GM12878 (cell line): Measurements from ENCODE around the gene TIPIN. TPM values are rescaled to one million over a fixed set of nuclear protein-coding genes. Genes with fewer than 3 reads are reported as not detected.
A peak's percentile ranks its signal among the peaks of the same experiment; 100 is the strongest.

Experiments used
- E2F8 ChIP-seq: fragments of 450-650 bp; IDR thresholded peaks from 2 replicates; pipeline ENCODE4 v1.6.1; 2018; ENCODE audit warnings: mild to moderate bottlenecking, low read depth, moderate library complexity; ENCODE audit not compliant: partially characterized antibody
- EED ChIP-seq: sonication (generic); IDR thresholded peaks from 2 replicates; pipeline ENCODE4 v1.6.1; 2016; ENCODE audit warnings: antibody characterized with exemption, low read depth
- EP300 ChIP-seq, 2 experiments: fragments of 150-350 bp in 1 of 2; IDR thresholded peaks; 2 replicates each; pipeline ENCODE4 v1.6.1; 2011 to 2012; ENCODE audit warnings: low read depth in 2 of 2, low read length in 2 of 2, borderline replicate concordance in 1 of 2, improper control_type of control experiment in 1 of 2, inconsistent platforms in 1 of 2; ENCODE audit not compliant: control insufficient read depth in 1 of 2
- IRF4 ChIP-seq: IDR thresholded peaks from 2 replicates; pipeline ENCODE4 v1.6.1; 2011; ENCODE audit warnings: low read depth, low read length
- JUND ChIP-seq: IDR thresholded peaks from 2 replicates; pipeline ENCODE4 v1.6.1; 2012; ENCODE audit warnings: low read depth, mild to moderate bottlenecking, low read length, improper control_type of control experiment, moderate library complexity
- KDM1A ChIP-seq: fragments of 200-600 bp; sonication (generic); IDR thresholded peaks from 2 replicates; pipeline ENCODE4 v1.6.1; 2016; ENCODE audit warnings: borderline replicate concordance
- LARP7 ChIP-seq: fragments of 450-650 bp; IDR thresholded peaks from 2 replicates; pipeline ENCODE4 v1.6.1; 2017; ENCODE audit warnings: mild to moderate bottlenecking
- MEF2B ChIP-seq: fragments of 450-650 bp; IDR thresholded peaks from 2 replicates; pipeline ENCODE4 v1.6.1; 2018; ENCODE audit warnings: mild to moderate bottlenecking, moderate library complexity; ENCODE audit not compliant: partially characterized antibody, poor library complexity, severe bottlenecking
- MXI1 ChIP-seq: fragments of 150-350 bp; IDR thresholded peaks from 2 replicates; pipeline ENCODE4 v1.6.1; 2011; ENCODE audit warnings: low read depth, mild to moderate bottlenecking, inconsistent platforms, low read length, improper control_type of control experiment
- PML ChIP-seq: IDR thresholded peaks from 2 replicates; pipeline ENCODE4 v1.6.1; 2012; ENCODE audit warnings: low read length, inconsistent platforms
- RAD21 ChIP-seq: IDR thresholded peaks from 2 replicates; pipeline ENCODE4 v1.6.1; 2011; ENCODE audit warnings: mild to moderate bottlenecking, low read depth, low read length, moderate library complexity; ENCODE audit not compliant: insufficient read depth
- SIN3A ChIP-seq: IDR thresholded peaks from 2 replicates; pipeline ENCODE4 v1.6.1; 2012; ENCODE audit warnings: low read depth, low read length, improper control_type of control experiment
- SIX5 ChIP-seq: IDR thresholded peaks from 2 replicates; pipeline ENCODE4 v1.6.1; 2011; ENCODE audit warnings: mild to moderate bottlenecking, low read depth, low read length, moderate library complexity; ENCODE audit not compliant: severe bottlenecking
- SMC3 ChIP-seq: IDR thresholded peaks from 2 replicates; pipeline ENCODE4 v1.6.1; 2011; ENCODE audit warnings: low read length, improper control_type of control experiment, borderline replicate concordance
- SUZ12 ChIP-seq: fragments of 200-600 bp; sonication (generic); IDR thresholded peaks from one replicate; pipeline ENCODE4 v1.6.1; 2018; ENCODE audit warnings: antibody characterized with exemption, mild to moderate bottlenecking; ENCODE audit not compliant: unreplicated experiment
- USF1 ChIP-seq: IDR thresholded peaks from 2 replicates; pipeline ENCODE4 v1.6.1; 2011; ENCODE audit warnings: borderline replicate concordance, low read depth, mild to moderate bottlenecking, moderate library complexity, mixed read lengths, low read length; ENCODE audit not compliant: insufficient read depth; ENCODE audit errors: extremely low read length
- ZNF274 ChIP-seq: IDR thresholded peaks from one replicate; pipeline ENCODE4 v1.8.0; 2011; ENCODE audit not compliant: insufficient read length, insufficient read depth
- polyA plus RNA-seq, 11 experiments: library from polyadenylated mRNA; depleted of rRNA in 4 of 11; unstranded in 6 of 11; stranded (reverse) in 5 of 11; fragments of >200 nt; fragmentation: Nextera tagmentation in 4 of 11; fragmentation: Illumina TruSeq in 1 of 11; extraction: Ambion mirVana in 4 of 11; extraction: Trizol in 1 of 11; gene quantifications; 1 replicate in 1 of 11; 2 replicates in 10 of 11; pipeline versions ENCODE4 v1.2.1 to v1.2.3, GENCODE V29; 2011 to 2016; ENCODE audit warnings: inconsistent platforms in 2 of 11, missing spikeins in 2 of 11, low read depth in 1 of 11
- total RNA-seq, 4 experiments: library from RNA; depleted of rRNA in 3 of 4; stranded (reverse); fragments of >200 nt in 3 of 4; fragmentation: Illumina TruSeq in 1 of 4; extraction: Trizol in 1 of 4; gene quantifications; 2 replicates each; pipeline versions ENCODE4 v1.2.1 to v1.2.3, GENCODE V29; 2013 to 2021
- TF ChIP-seq, protein P1 (sequence below): IDR thresholded peaks from 2 replicates; pipeline ENCODE4 v1.6.1; 2012; ENCODE audit warnings: mild to moderate bottlenecking, low read depth, low read length
- TF ChIP-seq, protein P2 (sequence below): IDR thresholded peaks from 2 replicates; pipeline ENCODE4 v1.6.1; 2012; ENCODE audit warnings: low read depth, low read length, improper control_type of control experiment

TIPIN gene
- total and polyA plus RNA-seq, 10 of the 15 experiments (the other 5 are each of a cell fraction or from before 2014, with no cell fraction given): 21.1 to 69.2 (median 47.0) TPM

DNA sequence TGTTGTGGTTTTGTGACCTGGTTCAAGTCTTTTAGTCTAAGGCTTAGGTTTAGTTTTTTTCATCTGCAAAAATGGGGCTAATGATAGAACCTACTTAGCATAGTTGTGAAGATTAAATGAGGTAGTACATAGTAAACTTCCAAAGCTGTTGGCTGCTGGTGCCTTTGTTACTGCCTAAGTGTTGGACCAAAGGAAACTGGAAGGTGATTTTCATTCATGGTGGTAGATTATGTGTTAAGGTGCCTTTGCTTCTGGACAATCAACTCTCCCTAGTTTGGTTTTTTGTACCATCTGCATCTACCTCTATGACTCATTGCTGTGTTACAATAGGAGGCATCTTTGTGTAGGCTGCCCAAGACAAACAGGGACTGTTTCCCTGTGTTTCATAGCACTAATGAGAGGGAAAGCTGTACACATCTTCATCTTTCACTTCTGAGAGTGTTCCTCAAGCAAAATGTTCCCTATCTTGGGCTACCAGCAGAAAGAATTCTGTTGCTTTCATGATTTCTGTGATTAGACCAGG, 33.4 kb upstream of the TIPIN start (continued):
- TF ChIP-seq USF1 (no peak), SIX5 (no peak), MXI1 (no peak), SUZ12 (no peak), E2F8 (no peak), EED (peak; percentile 13; the same call in 1 of the 2 replicates), KDM1A (no peak), RAD21 (no peak; the same call in 1 of the 2 replicates), JUND (peak; percentile 23; the same call in 1 of the 2 replicates), PML (peak; percentile 49; the same call in 1 of the 2 replicates), SIN3A (no peak), EP300 (IDR thresholded peaks at IDR 0.05; ENCODE audit: borderline replicate concordance in 1 of 2, control insufficient read depth in 1 of 2, low read depth in 2 of 2, low read length in 2 of 2) (peak in 1 of 2 experiments; percentile 27; a peak in 1 of 4 replicates), LARP7 (no peak), SMC3 (no peak), IRF4 (peak; percentile 37; the same call in 1 of the 2 replicates), ZNF274 (no peak), MEF2B (no peak)
- TF ChIP-seq, protein P1, sequence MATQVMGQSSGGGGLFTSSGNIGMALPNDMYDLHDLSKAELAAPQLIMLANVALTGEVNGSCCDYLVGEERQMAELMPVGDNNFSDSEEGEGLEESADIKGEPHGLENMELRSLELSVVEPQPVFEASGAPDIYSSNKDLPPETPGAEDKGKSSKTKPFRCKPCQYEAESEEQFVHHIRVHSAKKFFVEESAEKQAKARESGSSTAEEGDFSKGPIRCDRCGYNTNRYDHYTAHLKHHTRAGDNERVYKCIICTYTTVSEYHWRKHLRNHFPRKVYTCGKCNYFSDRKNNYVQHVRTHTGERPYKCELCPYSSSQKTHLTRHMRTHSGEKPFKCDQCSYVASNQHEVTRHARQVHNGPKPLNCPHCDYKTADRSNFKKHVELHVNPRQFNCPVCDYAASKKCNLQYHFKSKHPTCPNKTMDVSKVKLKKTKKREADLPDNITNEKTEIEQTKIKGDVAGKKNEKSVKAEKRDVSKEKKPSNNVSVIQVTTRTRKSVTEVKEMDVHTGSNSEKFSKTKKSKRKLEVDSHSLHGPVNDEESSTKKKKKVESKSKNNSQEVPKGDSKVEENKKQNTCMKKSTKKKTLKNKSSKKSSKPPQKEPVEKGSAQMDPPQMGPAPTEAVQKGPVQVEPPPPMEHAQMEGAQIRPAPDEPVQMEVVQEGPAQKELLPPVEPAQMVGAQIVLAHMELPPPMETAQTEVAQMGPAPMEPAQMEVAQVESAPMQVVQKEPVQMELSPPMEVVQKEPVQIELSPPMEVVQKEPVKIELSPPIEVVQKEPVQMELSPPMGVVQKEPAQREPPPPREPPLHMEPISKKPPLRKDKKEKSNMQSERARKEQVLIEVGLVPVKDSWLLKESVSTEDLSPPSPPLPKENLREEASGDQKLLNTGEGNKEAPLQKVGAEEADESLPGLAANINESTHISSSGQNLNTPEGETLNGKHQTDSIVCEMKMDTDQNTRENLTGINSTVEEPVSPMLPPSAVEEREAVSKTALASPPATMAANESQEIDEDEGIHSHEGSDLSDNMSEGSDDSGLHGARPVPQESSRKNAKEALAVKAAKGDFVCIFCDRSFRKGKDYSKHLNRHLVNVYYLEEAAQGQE: no peak
- TF ChIP-seq, protein P2, sequence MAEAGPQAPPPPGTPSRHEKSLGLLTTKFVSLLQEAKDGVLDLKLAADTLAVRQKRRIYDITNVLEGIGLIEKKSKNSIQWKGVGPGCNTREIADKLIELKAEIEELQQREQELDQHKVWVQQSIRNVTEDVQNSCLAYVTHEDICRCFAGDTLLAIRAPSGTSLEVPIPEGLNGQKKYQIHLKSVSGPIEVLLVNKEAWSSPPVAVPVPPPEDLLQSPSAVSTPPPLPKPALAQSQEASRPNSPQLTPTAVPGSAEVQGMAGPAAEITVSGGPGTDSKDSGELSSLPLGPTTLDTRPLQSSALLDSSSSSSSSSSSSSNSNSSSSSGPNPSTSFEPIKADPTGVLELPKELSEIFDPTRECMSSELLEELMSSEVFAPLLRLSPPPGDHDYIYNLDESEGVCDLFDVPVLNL: no peak
